ENCODE results near the gene EFEMP1. TPM values are rescaled to one million over a fixed set of nuclear protein-coding genes. Genes with fewer than 3 reads are reported as not detected.

The EFEMP1 gene
- total and polyA plus RNA-seq, 2 of the 13 experiments (the other 11 are each of a cell fraction or from before 2014, with no cell fraction given) = not detected

GRCh38 chr2:55914786-55915185 is 8.8 kb downstream of the EFEMP1 start:
- intact Hi-C loops (cut with micrococcal nuclease; ENCODE audit: unreplicated experiment) = no loop called here
- in situ Hi-C loops (cut with HindIII; ENCODE audit: extremely low pct_ligation_motif_present, low pct_unique_long_range_greater_than_20kb) = no loop called here
- POLR2A ChIA-PET = no interaction called here

More at GRCh38 chr2:55914786-55915185, 8.8 kb downstream of the EFEMP1 start:
- no peak overlapping the region for H2AFZ ChIP-seq (ENCODE audit: low read length)
- CTCF ChIA-PET (ENCODE audit: low intra/inter-chr PET ratio, low total read pairs) = no interaction called here
- TF ChIP-seq POLR2AphosphoS2 (IDR thresholded peaks at IDR 0.05; ENCODE audit: low read depth, low read length) = no peak
- TF ChIP-seq ZNF230 (CRISPR knock-in tag; IDR thresholded peaks at IDR 0.05) = no peak
- TF ChIP-seq GZF1 (CRISPR knock-in tag; IDR thresholded peaks at IDR 0.05) = no peak
- TF ChIP-seq SMC3 (IDR thresholded peaks at IDR 0.05; ENCODE audit: low read length) = no peak
- no peak for TF ChIP-seq PCBP1 (IDR thresholded peaks at IDR 0.05; ENCODE audit: borderline replicate concordance, low read depth, low read length)
- TF ChIP-seq HIVEP1 (CRISPR knock-in tag; IDR thresholded peaks at IDR 0.05) = no peak
- TF ChIP-seq MIER2 (CRISPR knock-in tag; IDR thresholded peaks at IDR 0.05) = no peak
- TF ChIP-seq, protein P1, sequence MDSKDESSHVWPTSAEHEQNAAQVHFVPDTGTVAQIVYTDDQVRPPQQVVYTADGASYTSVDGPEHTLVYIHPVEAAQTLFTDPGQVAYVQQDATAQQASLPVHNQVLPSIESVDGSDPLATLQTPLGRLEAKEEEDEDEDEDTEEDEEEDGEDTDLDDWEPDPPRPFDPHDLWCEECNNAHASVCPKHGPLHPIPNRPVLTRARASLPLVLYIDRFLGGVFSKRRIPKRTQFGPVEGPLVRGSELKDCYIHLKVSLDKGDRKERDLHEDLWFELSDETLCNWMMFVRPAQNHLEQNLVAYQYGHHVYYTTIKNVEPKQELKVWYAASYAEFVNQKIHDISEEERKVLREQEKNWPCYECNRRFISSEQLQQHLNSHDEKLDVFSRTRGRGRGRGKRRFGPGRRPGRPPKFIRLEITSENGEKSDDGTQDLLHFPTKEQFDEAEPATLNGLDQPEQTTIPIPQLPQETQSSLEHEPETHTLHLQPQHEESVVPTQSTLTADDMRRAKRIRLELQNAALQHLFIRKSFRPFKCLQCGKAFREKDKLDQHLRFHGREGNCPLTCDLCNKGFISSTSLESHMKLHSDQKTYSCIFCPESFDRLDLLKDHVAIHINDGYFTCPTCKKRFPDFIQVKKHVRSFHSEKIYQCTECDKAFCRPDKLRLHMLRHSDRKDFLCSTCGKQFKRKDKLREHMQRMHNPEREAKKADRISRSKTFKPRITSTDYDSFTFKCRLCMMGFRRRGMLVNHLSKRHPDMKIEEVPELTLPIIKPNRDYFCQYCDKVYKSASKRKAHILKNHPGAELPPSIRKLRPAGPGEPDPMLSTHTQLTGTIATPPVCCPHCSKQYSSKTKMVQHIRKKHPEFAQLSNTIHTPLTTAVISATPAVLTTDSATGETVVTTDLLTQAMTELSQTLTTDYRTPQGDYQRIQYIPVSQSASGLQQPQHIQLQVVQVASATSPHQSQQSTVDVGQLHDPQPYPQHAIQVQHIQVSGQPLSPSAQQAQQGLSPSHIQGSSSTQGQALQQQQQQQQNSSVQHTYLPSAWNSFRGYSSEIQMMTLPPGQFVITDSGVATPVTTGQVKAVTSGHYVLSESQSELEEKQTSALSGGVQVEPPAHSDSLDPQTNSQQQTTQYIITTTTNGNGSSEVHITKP (CRISPR knock-in tag; IDR thresholded peaks at IDR 0.05; ENCODE audit: low read depth) = no peak
- TF ChIP-seq KLF13 (CRISPR knock-in tag; IDR thresholded peaks at IDR 0.05) = no peak
- TF ChIP-seq ZNF746 (CRISPR knock-in tag; IDR thresholded peaks at IDR 0.05) = no peak
- TF ChIP-seq ZSCAN31 (CRISPR knock-in tag; IDR thresholded peaks at IDR 0.05; ENCODE audit: low read depth) = no peak
- TF ChIP-seq ZNF740 (CRISPR knock-in tag; IDR thresholded peaks at IDR 0.05) = no peak
- TF ChIP-seq ZNF768 (CRISPR knock-in tag; IDR thresholded peaks at IDR 0.05) = no peak
- no peak overlapping the region for H3K4me3 ChIP-seq (replicated peaks in 1 of 3; ENCODE audit: insufficient read depth in 1 of 3, low read depth in 2 of 3, low read length in 3 of 3)
- FAIRE-seq = no peak
- BruUV-seq (replicated peaks) = no TSS peak
- H4K20me1 ChIP-seq (ENCODE audit: insufficient read depth, low read length) = no peaks in the 10 kb centered on the region
- no peaks in the 10 kb centered on the region for H3K4me1 ChIP-seq (ENCODE audit: insufficient read depth, low read length)
- DNase-seq (ENCODE audit: low spot score) = no peak
- H3K36me3 ChIP-seq (replicated peaks in 1 of 2; ENCODE audit: control insufficient read depth in 1 of 2, insufficient read depth in 2 of 2, low read length in 2 of 2) = no peaks in the 10 kb centered on the region
- no peak overlapping the region for H3K9ac ChIP-seq (ENCODE audit: insufficient read depth, low read depth, low read length)
- no peak for ATAC-seq
- no peak overlapping the region for H3K4me2 ChIP-seq (ENCODE audit: low read depth, low read length)
- H3K79me2 ChIP-seq (ENCODE audit: insufficient read depth, low read length) = no peaks in the 10 kb centered on the region
- 0% methylated on average over 1 of the region's 1 CpG for WGBS (ENCODE audit: low lambda C conversion rate)
- H3K27ac ChIP-seq (ENCODE audit: extremely low read length, insufficient read depth, low read length) = no peak overlapping the region
- H3K9me3 ChIP-seq (ENCODE audit: low read length) = no peaks in the 10 kb centered on the region
- H3K27me3 ChIP-seq (ENCODE audit: control insufficient read depth in 1 of 2, insufficient read depth in 2 of 2, low read length in 2 of 2) = peaks cover 0 to 9% of the 10 kb centered on the region in 2 experiments; a peak in 2 of 5 replicates
